Parathyroid adenoma (tissue), 2 donors: Measurements from ENCODE around the gene CFAP20DC.

Experiments
- H2AFZ ChIP-seq: fragments of 300-600 bp; sonication (generic); one replicate; pipeline ENCODE4 v1.7.0; 2017; ENCODE audit warnings: antibody characterized with exemption, mild to moderate bottlenecking
- H3K27ac ChIP-seq: fragments of 300-600 bp; sonication (generic); one replicate; pipeline ENCODE4 v1.7.0; 2017
- H3K27me3 ChIP-seq: fragments of 300-600 bp; sonication (generic); one replicate; pipeline ENCODE4 v1.7.0; 2017; ENCODE audit warnings: low read length; ENCODE audit not compliant: control insufficient read depth, insufficient read depth
- H3K36me3 ChIP-seq: fragments of 300-600 bp; sonication (generic); one replicate; pipeline ENCODE4 v1.7.0; 2017; ENCODE audit warnings: low read length; ENCODE audit not compliant: control insufficient read depth, insufficient read depth
- H3K4me1 ChIP-seq: fragments of 300-600 bp; sonication (generic); one replicate; pipeline ENCODE4 v1.7.0; 2017; ENCODE audit warnings: control low read depth
- H3K4me2 ChIP-seq: fragments of 300-600 bp; sonication (generic); one replicate; pipeline ENCODE4 v1.7.0; 2017; ENCODE audit warnings: low read length
- H3K4me3 ChIP-seq: fragments of 300-600 bp; sonication (generic); one replicate; pipeline ENCODE4 v1.7.0; 2017; ENCODE audit warnings: low read depth, low read length
- H3K79me2 ChIP-seq: fragments of 300-600 bp; sonication (generic); one replicate; pipeline ENCODE4 v1.7.0; 2017; ENCODE audit warnings: control low read depth
- H3K9ac ChIP-seq: fragments of 300-600 bp; sonication (generic); one replicate; pipeline ENCODE4 v1.7.0; 2017; ENCODE audit warnings: mild to moderate bottlenecking
- H3K9me3 ChIP-seq: fragments of 300-600 bp; sonication (generic); one replicate; pipeline ENCODE4 v1.7.0; 2017; ENCODE audit warnings: low read length; ENCODE audit not compliant: control insufficient read depth
- TF ChIP-seq, protein P1 (sequence below): fragments of 300-600 bp; sonication (generic); IDR thresholded peaks from one replicate; pipeline ENCODE4 v1.7.0; 2017; ENCODE audit warnings: antibody characterized with exemption, mild to moderate bottlenecking
- donor health status: primary hyperparathyroidism.

The CFAP20DC gene

DNA sequence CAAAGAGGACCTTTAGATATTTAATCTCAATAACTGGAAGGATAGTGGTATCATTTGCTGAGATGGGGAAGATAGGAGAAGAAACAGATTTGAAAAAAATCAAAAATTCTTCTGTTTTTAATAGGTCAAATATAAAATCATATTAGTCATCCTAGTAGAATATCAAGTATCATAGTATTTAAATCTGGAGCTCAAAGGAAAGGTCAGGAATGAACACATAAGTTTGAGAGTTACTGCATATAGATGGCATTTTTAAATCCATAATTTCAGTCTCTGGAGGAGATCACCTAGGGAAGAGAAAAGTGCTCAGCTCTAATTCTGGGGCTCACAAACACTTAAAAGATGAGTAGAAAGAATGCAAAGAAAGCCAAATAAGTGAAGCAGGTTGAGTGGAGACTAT is 24.9 kb upstream of the CFAP20DC start:
- Histone ChIP-seq H3K79me2 (no peaks in the 10 kb centered on the region), H3K9ac (no peak overlapping the region), H3K27ac (no peak overlapping the region), H2AFZ (no peak overlapping the region), H3K9me3 (no peaks in the 10 kb centered on the region), H3K4me1 (no peaks in the 10 kb centered on the region), H3K4me3 (no peak overlapping the region), H3K4me2 (no peak overlapping the region), H3K27me3 (no peaks in the 10 kb centered on the region), H3K36me3 (no peaks in the 10 kb centered on the region)
- TF ChIP-seq, protein P1, sequence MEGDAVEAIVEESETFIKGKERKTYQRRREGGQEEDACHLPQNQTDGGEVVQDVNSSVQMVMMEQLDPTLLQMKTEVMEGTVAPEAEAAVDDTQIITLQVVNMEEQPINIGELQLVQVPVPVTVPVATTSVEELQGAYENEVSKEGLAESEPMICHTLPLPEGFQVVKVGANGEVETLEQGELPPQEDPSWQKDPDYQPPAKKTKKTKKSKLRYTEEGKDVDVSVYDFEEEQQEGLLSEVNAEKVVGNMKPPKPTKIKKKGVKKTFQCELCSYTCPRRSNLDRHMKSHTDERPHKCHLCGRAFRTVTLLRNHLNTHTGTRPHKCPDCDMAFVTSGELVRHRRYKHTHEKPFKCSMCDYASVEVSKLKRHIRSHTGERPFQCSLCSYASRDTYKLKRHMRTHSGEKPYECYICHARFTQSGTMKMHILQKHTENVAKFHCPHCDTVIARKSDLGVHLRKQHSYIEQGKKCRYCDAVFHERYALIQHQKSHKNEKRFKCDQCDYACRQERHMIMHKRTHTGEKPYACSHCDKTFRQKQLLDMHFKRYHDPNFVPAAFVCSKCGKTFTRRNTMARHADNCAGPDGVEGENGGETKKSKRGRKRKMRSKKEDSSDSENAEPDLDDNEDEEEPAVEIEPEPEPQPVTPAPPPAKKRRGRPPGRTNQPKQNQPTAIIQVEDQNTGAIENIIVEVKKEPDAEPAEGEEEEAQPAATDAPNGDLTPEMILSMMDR: no peak

- H3K36me3 ChIP-seq: no peaks in the 10 kb centered on the region
- H3K4me2 ChIP-seq: no peak overlapping the region
- no peaks in the 10 kb centered on the region for H3K79me2 ChIP-seq
- no peaks in the 10 kb centered on the region for H3K27me3 ChIP-seq
- TF ChIP-seq, protein P1: no peak
- H3K27ac ChIP-seq: no peak overlapping the region
- no peaks in the 10 kb centered on the region for H3K9me3 ChIP-seq
- H3K4me3 ChIP-seq: no peak overlapping the region
- no peak overlapping the region for H2AFZ ChIP-seq
- no peak overlapping the region for H3K9ac ChIP-seq
- H3K4me1 ChIP-seq: no peaks in the 10 kb centered on the region
Observed at GRCh38 chr3:59072681-59073080, 22.9 kb upstream of the CFAP20DC start.

DNA sequence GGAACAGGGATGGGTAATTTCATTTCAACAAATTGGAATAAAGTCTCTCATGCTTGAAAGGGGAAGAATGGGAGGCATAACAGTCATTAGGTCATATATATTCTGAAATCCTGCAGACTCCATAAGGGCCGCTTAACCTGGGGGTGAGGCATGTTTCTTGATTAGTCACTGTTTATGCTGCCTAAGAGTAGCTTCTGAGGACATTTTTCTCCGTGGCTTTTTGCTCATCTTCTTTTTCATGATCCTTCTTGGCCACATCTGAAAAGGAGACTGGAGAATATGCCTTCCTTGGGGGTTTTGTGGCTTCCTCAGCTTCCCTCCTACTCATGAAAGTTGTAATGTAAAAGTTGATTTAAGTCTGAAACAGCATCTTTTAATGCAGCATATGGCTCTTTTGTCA is 20.0 kb upstream of the CFAP20DC start:
- no peak overlapping the region for H3K9ac ChIP-seq
- H3K27ac ChIP-seq: no peak overlapping the region
- no peaks in the 10 kb centered on the region for H3K36me3 ChIP-seq
- no peak overlapping the region for H2AFZ ChIP-seq
- H3K9me3 ChIP-seq: no peaks in the 10 kb centered on the region
- no peaks in the 10 kb centered on the region for H3K79me2 ChIP-seq
- no peak overlapping the region for H3K4me2 ChIP-seq
- TF ChIP-seq, protein P1: no peak
- H3K27me3 ChIP-seq: no peaks in the 10 kb centered on the region
- no peak overlapping the region for H3K4me3 ChIP-seq
- H3K4me1 ChIP-seq: no peaks in the 10 kb centered on the region

DNA sequence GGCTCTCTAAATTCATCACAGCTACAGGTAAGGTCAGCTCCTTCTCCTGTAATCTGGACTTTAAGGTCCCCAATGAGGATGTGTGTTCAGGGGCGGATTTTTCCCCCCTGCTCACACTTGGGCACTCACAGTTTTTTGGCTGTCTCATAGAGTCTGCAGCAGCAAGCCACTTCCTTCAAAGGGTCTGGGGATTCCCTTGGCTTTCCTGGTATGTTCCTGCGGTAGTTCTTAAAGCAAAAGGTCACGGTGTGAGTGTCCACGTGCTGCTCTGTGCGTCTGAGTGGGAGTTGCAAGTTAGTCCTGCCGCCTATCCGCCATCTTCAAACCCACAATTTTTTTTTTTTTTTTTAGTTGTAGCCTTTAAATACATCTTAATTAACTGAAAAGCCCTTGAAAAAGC is 15.4 kb upstream of the CFAP20DC start:
- Histone ChIP-seq H3K4me2 (no peak overlapping the region), H3K27ac (no peak overlapping the region), H3K27me3 (no peaks in the 10 kb centered on the region), H3K36me3 (no peaks in the 10 kb centered on the region), H2AFZ (no peak overlapping the region), H3K4me1 (no peaks in the 10 kb centered on the region), H3K9me3 (no peaks in the 10 kb centered on the region), H3K9ac (no peak overlapping the region), H3K79me2 (no peaks in the 10 kb centered on the region), H3K4me3 (no peak overlapping the region)
- TF ChIP-seq, protein P1: no peak

GRCh38 chr3:59064728-59065127 is 14.9 kb upstream of the CFAP20DC start:
- Histone ChIP-seq H3K9me3 (no peaks in the 10 kb centered on the region), H3K36me3 (no peaks in the 10 kb centered on the region)
- TF ChIP-seq, protein P1: no peak

More at GRCh38 chr3:59064728-59065127, 14.9 kb upstream of the CFAP20DC start:
- H3K4me3 ChIP-seq: no peak overlapping the region
- no peak overlapping the region for H3K4me2 ChIP-seq
- H3K4me1 ChIP-seq: no peaks in the 10 kb centered on the region
- H2AFZ ChIP-seq: no peak overlapping the region
- H3K27ac ChIP-seq: no peak overlapping the region
- no peaks in the 10 kb centered on the region for H3K79me2 ChIP-seq
- no peaks in the 10 kb centered on the region for H3K27me3 ChIP-seq
- H3K9ac ChIP-seq: no peak overlapping the region
